GM18868 (cell line): ENCODE measurements around the gene ERRFI1.

Experiments used
- ATAC-seq: cut with Tn5 transposase; IDR thresholded peaks from one replicate; pipeline ENCODE4 v1.9.1; 2021; ENCODE audit warnings: mild to moderate bottlenecking, moderate library complexity; ENCODE audit not compliant: unreplicated experiment

ERRFI1 gene

GRCh38 chr1:8004803-8005573 lies 21.1 kb downstream of the ERRFI1 start:
- no peak for ATAC-seq

GRCh38 chr1:8004113-8004802 lies 21.9 kb downstream of the ERRFI1 start:
- no peak for ATAC-seq

GRCh38 chr1:8003438-8004112 lies 22.5 kb downstream of the ERRFI1 start:
- no peak for ATAC-seq

GRCh38 chr1:8002921-8003320 lies 23.2 kb downstream of the ERRFI1 start:
- no peak for ATAC-seq

- ATAC-seq = no peak
Observed at GRCh38 chr1:8002329-8002910, 23.7 kb downstream of the ERRFI1 start.

GRCh38 chr1:7995437-7995836 lies 30.7 kb downstream of the ERRFI1 start:
- no peak for ATAC-seq

- no peak for ATAC-seq
Observed at GRCh38 chr1:7994827-7995226, 31.3 kb downstream of the ERRFI1 start.

GRCh38 chr1:7993593-7994479 lies 32.3 kb downstream of the ERRFI1 start:
- ATAC-seq = no peak

GRCh38 chr1:7992885-7993284 lies 33.2 kb downstream of the ERRFI1 start:
- no peak for ATAC-seq

GRCh38 chr1:7991504-7992440 lies 34.3 kb downstream of the ERRFI1 start:
- no peak for ATAC-seq

GRCh38 chr1:7989762-7990428 lies 36.2 kb downstream of the ERRFI1 start:
- no peak for ATAC-seq

- no peak for ATAC-seq
Observed at GRCh38 chr1:7988576-7988975, 37.5 kb downstream of the ERRFI1 start.

GRCh38 chr1:7987528-7987927 lies 38.6 kb downstream of the ERRFI1 start:
- ATAC-seq = no peak

- no peak for ATAC-seq
Observed at GRCh38 chr1:7985851-7986612, 40.1 kb downstream of the ERRFI1 start.

GRCh38 chr1:7984811-7985210 lies 41.3 kb downstream of the ERRFI1 start:
- no peak for ATAC-seq

GRCh38 chr1:7983086-7983778 lies 42.9 kb downstream of the ERRFI1 start:
- ATAC-seq = no peak

- ATAC-seq = no peak
Observed at GRCh38 chr1:7980984-7981383, 45.1 kb downstream of the ERRFI1 start.
